Kidney capillary endothelial cell (primary cell): Measurements from ENCODE around the gene DPP6.
"Not testable (repeated sequence)": the region's sequence is repeated elsewhere in the genome, so short reads cannot be mapped to it uniquely, and the experiment has no call there.

Experiments
- DNase-seq: peaks from one replicate; pipeline ENCODE4 v3.0.0-alpha.2; 2018; ENCODE audit warnings: low spot score

Gene DPP6

GRCh38 chr7:154148791-154149516 lies 96.8 kb downstream of the DPP6 start:
- not testable (repeated sequence) for DNase-seq

GRCh38 chr7:154150656-154151055 lies 98.5 kb downstream of the DPP6 start:
- DNase-seq: not testable (repeated sequence)

DNA sequence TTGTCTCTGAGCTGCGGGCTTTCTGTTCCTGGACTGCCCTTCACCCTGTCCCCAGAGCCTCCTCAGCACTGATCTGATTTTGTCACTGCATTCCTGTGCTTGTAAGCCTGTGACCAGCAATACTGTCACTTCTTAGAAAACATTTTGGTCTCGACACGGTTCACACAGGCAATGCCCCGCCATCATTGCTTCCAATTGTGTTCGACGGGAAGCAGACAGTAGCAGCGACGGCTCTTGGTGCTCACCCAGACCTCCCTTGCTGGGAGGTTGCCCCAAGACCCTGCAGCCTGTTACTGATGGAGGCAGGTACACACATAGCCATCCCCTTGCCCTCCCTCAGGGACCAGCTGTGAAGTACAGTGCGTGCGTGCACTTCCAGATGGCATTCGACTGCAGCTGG lies 99.1 kb downstream of the DPP6 start:
- not testable (repeated sequence) for DNase-seq

- DNase-seq: not testable (repeated sequence)
Measured at GRCh38 chr7:154155928-154156327, 103.7 kb downstream of the DPP6 start.

GRCh38 chr7:154162921-154163320 lies 110.7 kb downstream of the DPP6 start:
- DNase-seq: not testable (repeated sequence)

DNA sequence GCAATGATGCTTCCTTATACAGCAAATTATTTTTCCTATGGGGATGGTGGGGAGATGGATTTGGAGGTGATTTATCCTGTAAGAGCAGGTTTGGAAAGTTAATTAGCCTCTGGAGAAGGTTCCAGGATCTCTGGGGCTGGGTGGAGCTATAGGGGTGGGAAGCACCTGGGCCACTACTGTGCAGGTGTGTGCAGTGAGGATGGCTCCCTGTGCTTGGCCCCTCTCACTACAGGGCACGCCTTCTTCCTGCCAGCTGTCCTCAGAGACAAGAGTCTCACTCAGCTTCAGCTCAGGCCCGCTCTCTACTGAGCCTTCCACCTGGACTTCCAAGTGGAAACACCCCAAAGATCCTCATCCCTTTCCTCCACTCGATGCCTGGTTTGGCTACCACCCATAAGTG lies 111.4 kb downstream of the DPP6 start:
- DNase-seq: not testable (repeated sequence)

DNA sequence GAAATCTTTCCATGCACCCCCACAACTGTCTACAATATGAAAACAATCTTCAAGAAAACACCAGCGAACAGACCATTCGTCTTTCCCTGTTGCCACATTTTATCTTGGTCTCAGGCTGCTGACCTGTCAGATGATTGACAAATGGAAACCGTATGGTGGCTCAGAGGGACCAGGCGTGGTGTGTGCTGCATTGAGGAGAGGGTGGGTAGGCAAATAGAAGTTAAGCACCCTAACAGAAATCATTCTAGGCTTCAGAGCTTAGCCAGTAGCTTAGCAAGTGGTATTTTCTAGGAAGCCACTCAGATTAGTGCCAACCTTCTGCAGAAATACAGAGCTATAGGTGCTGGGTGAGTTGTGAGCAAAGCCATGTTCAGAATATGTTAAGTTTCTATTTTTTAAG lies 114.9 kb downstream of the DPP6 start:
- DNase-seq: no peak

- no peak for DNase-seq
Measured at GRCh38 chr7:154167807-154168206, 115.6 kb downstream of the DPP6 start.

DNA sequence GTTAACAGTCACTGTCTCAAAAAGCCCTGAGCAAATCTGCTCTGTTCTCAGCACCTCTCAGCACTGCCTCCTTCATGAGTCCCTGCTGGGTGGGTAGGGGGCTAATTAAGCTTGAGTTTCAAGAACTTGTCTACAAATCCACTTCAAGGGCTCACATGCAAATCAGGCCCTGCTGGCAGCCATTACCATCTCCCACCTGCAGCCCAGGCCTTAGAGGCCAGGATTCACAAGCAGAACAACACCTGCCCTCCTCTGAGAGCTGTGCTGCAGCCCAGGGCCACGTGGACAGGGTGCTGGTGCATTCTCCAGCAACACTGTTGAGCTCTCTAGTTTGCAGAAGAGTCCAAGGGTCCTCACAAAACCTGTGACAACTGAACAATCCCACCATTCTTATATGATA lies 119.2 kb downstream of the DPP6 start:
- DNase-seq: no peak

GRCh38 chr7:154172236-154172635 lies 120.0 kb downstream of the DPP6 start:
- DNase-seq: no peak

DNA sequence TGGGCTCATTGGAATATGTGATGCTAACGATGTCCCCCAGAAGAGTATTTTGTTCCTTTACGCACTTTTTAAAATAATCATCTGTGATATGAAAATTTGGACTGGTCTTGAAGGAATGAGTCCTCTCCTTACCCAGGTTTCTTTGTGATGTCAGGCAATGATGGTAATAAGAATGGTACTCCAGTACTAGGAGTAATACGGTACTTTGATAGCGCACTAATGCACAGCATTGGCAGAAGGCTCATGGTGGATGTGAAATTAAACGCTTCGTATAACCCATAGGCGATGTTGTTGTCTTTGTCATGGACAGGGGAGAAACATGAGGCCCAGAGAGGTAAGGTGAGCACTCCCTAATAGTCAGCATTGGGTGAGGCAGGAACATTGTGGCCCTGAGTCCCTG lies 125.4 kb downstream of the DPP6 start:
- DNase-seq: no peak

DNA sequence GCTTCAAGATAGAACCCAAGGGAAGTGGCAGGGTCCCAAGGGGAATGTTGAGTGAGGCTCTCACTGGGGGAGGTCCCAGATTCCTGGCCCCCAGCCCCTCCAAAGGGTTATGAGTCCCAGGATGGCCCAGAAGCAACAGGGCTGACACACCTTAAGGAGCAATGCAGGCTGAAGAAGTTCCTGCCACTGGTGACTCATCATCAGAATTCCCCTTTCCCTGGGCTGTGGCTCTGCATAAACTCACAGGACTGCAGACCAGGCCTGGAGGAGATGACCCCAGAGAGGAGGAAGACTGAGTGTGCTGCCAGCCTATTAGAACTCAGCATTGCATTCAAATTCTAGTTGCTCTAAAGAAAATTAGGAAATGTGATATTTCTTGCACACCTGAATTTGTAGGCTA lies 126.7 kb downstream of the DPP6 start:
- no peak for DNase-seq

GRCh38 chr7:154183482-154183881 lies 131.3 kb downstream of the DPP6 start:
- DNase-seq: no peak

DNA sequence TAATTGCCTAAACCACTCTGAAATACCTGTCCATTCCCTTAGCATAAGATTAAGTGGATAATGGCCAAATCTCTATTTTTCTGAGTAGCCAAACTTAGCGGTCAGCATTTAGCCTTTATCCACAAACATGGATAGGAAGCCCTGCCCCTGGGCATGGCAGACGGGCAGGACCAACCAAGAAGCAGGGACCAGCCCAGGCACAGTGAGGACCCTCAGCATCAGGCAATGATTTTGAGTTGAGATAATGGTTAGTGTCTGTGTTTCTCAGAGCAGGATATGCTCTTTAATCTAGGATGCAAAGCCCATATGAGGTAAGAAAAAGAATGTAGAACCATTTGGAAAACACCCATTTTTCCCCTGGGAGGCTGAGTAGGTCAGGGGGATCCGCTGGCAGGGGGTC lies 131.7 kb downstream of the DPP6 start:
- DNase-seq: no peak

DNA sequence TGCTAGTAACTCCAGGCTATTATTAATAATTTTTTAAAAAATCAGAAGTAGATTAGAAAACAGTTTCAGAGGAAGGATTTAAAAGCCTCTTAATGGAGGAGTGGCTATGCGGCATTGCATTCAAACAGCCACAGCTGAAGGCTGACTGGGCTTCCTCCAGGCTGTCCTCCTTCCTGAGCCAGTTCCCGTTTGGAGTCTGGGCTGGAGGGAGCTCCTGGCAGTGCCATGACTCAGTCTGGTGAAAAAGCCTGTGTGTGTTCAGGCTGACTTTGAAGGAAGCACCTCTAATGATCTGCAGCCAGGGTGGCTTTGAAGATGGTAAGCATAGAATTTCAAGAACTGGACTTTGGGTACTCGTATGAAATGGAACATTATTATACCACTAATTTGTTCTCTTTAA lies 134.6 kb downstream of the DPP6 start:
- DNase-seq: no peak

DNA sequence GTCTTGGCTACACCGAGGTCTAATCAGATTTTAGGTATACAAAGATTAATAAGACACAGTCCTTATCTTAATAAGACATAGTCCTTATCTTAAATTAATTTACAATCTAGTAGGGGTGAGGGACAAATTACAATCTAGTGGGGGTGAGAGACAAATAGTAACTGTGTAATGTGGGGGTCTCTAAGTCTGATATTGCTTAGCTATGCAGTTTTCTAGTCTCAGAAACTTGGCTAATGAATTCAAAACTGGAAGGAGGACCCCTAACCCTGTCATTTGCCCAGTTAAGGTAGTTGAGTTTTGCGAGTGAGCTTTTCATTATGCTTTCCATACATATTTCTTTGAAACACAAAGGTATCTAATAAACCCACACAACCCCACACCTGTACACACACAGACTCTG lies 136.1 kb downstream of the DPP6 start:
- no peak for DNase-seq

- no peak for DNase-seq
Measured at GRCh38 chr7:154195266-154195665, 143.1 kb downstream of the DPP6 start.

DNA sequence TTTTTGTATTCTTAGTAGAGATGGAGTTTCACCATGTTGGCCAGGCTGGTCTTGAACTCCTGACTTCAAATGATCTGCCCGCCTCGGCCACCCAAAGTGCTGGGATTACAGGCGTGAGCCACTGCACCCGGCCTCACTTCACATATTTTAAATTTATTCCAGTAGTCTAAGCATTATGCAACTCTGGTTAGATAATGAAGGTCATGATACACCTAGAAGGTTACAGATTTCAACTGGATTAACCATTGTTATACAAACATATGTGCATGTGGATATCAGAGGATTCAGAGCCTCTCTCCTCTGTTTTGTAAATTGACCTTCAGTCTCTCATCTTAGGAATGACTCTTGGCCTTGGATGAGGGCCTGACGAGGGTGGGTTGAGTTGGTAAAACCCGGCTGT lies 146.3 kb downstream of the DPP6 start:
- DNase-seq: no peak

GRCh38 chr7:154200241-154200640 lies 148.0 kb downstream of the DPP6 start:
- DNase-seq: no peak

- no peak for DNase-seq
Measured at GRCh38 chr7:154202002-154202401, 149.8 kb downstream of the DPP6 start.

DNA sequence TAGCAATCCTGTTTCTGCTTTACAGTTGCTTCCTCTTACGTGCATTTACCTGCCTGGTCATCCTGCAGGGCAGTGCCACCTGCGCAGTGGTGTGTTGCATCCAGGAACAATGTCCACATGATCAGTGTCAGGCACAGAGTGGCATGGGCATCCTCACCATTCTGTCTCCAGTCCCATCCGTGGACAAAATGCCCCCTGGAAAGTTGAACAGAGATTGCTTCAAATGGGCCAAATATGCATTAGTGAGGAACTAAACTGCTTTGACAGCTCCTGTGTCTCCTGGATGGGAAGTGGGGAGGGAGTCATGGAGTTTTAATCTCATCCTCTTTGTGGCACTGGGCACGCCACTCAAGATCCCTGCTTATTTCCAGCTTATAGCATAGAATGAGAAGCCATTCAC lies 151.8 kb downstream of the DPP6 start:
- no peak for DNase-seq

DNA sequence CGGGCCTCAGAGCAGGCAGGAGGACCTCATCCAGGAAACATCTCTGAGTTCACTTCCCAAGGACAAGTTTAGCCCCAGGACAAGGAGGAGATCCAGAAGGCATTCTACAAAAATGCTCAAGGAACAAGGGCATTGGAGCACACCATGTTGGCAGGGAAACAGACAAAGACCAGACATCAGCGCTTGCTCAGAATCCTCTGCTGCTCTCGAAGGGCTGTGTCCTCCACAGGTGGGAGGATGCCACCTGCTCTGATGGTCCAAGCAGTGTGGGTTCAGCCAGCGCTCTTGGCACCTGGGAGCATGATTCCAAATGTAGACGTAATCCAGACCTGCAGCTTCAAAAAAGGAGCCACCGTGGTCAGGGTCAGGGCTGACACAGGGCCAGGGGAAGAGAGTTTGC lies 160.7 kb downstream of the DPP6 start:
- DNase-seq: no peak

DNA sequence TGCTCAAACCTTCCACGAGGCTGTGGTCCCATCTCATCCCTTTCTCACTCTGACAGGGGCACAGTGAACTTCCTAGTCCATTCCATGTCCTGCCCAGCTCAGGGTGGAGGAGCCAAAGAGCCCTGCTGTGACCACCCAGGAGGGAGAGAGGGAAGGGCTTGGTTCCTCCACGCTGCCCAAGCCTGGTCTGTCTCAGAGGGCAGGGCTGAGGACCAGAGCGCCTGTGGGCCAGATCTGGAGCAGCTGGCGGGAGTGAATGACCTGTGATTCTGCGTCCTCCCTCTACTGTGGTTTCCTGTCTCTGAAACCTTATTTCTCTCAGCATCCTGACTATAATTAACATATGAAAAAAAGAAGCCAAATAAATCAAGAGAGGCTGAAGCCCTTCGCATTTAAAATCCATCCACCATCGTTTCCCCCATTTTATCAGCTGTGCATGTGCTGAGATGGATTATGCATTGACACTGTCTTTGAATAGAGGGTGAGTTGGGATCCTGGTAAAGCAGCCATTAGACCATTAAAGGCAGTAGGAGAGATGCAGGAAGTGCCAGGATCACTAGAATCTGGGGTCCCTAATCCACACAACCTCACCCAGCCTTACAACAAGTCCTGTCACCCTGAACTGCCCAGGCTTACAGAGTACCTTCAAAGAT lies 165.6 kb downstream of the DPP6 start:
- no peak for DNase-seq

- DNase-seq: no peak
Measured at GRCh38 chr7:154231732-154232131, 179.5 kb downstream of the DPP6 start.
